H1 (cell line): ENCODE data around the gene SPAG16. TPM values are rescaled to one million over a fixed set of nuclear protein-coding genes. Genes with fewer than 3 reads are reported as not detected.

Source experiments
- CBX8 ChIP-seq: fragments of 300-800, 300-1000 bp; sonication (generic); IDR thresholded peaks from 2 replicates; pipeline ENCODE4 v1.7.1; 2016; ENCODE audit warnings: low read depth, low read length, borderline replicate concordance
- CTBP2 ChIP-seq: IDR thresholded peaks from 2 replicates; pipeline ENCODE4 v1.7.0; 2011; ENCODE audit warnings: borderline replicate concordance, mild to moderate bottlenecking, moderate library complexity, mixed read lengths, low read length; ENCODE audit not compliant: insufficient read depth, insufficient read length
- KDM4A ChIP-seq: IDR thresholded peaks from one replicate; pipeline ENCODE4 v1.7.1; 2012; ENCODE audit warnings: low read depth, mild to moderate bottlenecking, moderate library complexity, low read length, inconsistent platforms; ENCODE audit not compliant: severe bottlenecking
- POU5F1 ChIP-seq: IDR thresholded peaks from 2 replicates; pipeline ENCODE4 v1.6.1; 2011; ENCODE audit warnings: low read depth, mild to moderate bottlenecking, low read length, moderate library complexity
- SAP30 ChIP-seq: fragments of 300-600 bp; sonication (generic); IDR thresholded peaks from 2 replicates; pipeline ENCODE4 v1.7.1; 2012; ENCODE audit warnings: low read length, moderate library complexity, mild to moderate bottlenecking, inconsistent platforms; ENCODE audit not compliant: insufficient read depth, insufficient replicate concordance
- polyA plus RNA-seq, 7 experiments: library from polyadenylated mRNA; depleted of rRNA in 3 of 7; stranded (reverse) in 5 of 7; unstranded in 2 of 7; fragments of >200 nt in 5 of 7; fragments of 200-250 nt in 2 of 7; gene quantifications; 1 replicate in 5 of 7; 2 replicates in 1 of 7; 4 replicates in 1 of 7; pipeline versions ENCODE4 v1.2.1 to v1.2.3, GENCODE V29; 2011 to 2013; ENCODE audit warnings: missing spikeins in 2 of 7, mixed read lengths in 2 of 7
- total RNA-seq: library from RNA; stranded (reverse); fragmentation: NEBNext Ultra II Directional; extraction: Animal tissue kit (Norgen Biotek cat#: 25700); gene quantifications from 2 replicates; pipeline ENCODE4 v1.2.1, GENCODE V29; 2021
- TF ChIP-seq, protein P1 (sequence below): fragments of 300-600 bp; sonication (generic); IDR thresholded peaks from 2 replicates; pipeline ENCODE4 v1.7.1; 2012; ENCODE audit warnings: low read length, moderate library complexity, mild to moderate bottlenecking, inconsistent platforms; ENCODE audit not compliant: insufficient replicate concordance
- TF ChIP-seq, protein P2 (sequence below), 3 experiments: IDR thresholded peaks; 1 replicate in 2 of 3; 2 replicates in 1 of 3; pipeline versions ENCODE4 v1.5.1 to v1.6.1; 2011; ENCODE audit warnings: low read length in 3 of 3, mild to moderate bottlenecking in 3 of 3, inconsistent platforms in 2 of 3, low read depth in 1 of 3, moderate library complexity in 1 of 3; ENCODE audit not compliant: insufficient read depth in 1 of 3; ENCODE audit errors: control extremely low read depth in 1 of 3

The SPAG16 gene
- total and polyA plus RNA-seq, 2 of the 8 experiments (the other 6 are each of a cell fraction or from before 2014, with no cell fraction given): 6.0 to 14.9 TPM

DNA sequence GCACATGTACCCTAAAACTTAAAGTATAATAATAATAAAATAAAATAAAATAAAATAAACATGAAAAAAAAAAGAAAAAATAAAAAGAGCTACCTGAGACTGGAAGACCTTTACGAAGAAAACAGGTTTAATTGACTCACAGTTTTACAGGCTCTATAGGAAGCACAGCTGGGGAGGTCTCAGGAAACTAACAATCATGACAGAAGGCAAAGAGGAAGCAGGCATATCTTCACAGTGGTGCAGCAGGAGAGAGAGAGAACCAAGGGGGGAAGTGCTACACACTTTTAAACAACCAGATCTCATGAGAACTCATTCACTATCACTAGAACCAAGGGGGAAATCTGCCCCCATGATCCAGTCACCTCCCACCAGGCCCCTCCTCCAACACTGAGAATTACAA is 747.3 kb downstream of the SPAG16 start (continued):
- TF ChIP-seq, protein P1, sequence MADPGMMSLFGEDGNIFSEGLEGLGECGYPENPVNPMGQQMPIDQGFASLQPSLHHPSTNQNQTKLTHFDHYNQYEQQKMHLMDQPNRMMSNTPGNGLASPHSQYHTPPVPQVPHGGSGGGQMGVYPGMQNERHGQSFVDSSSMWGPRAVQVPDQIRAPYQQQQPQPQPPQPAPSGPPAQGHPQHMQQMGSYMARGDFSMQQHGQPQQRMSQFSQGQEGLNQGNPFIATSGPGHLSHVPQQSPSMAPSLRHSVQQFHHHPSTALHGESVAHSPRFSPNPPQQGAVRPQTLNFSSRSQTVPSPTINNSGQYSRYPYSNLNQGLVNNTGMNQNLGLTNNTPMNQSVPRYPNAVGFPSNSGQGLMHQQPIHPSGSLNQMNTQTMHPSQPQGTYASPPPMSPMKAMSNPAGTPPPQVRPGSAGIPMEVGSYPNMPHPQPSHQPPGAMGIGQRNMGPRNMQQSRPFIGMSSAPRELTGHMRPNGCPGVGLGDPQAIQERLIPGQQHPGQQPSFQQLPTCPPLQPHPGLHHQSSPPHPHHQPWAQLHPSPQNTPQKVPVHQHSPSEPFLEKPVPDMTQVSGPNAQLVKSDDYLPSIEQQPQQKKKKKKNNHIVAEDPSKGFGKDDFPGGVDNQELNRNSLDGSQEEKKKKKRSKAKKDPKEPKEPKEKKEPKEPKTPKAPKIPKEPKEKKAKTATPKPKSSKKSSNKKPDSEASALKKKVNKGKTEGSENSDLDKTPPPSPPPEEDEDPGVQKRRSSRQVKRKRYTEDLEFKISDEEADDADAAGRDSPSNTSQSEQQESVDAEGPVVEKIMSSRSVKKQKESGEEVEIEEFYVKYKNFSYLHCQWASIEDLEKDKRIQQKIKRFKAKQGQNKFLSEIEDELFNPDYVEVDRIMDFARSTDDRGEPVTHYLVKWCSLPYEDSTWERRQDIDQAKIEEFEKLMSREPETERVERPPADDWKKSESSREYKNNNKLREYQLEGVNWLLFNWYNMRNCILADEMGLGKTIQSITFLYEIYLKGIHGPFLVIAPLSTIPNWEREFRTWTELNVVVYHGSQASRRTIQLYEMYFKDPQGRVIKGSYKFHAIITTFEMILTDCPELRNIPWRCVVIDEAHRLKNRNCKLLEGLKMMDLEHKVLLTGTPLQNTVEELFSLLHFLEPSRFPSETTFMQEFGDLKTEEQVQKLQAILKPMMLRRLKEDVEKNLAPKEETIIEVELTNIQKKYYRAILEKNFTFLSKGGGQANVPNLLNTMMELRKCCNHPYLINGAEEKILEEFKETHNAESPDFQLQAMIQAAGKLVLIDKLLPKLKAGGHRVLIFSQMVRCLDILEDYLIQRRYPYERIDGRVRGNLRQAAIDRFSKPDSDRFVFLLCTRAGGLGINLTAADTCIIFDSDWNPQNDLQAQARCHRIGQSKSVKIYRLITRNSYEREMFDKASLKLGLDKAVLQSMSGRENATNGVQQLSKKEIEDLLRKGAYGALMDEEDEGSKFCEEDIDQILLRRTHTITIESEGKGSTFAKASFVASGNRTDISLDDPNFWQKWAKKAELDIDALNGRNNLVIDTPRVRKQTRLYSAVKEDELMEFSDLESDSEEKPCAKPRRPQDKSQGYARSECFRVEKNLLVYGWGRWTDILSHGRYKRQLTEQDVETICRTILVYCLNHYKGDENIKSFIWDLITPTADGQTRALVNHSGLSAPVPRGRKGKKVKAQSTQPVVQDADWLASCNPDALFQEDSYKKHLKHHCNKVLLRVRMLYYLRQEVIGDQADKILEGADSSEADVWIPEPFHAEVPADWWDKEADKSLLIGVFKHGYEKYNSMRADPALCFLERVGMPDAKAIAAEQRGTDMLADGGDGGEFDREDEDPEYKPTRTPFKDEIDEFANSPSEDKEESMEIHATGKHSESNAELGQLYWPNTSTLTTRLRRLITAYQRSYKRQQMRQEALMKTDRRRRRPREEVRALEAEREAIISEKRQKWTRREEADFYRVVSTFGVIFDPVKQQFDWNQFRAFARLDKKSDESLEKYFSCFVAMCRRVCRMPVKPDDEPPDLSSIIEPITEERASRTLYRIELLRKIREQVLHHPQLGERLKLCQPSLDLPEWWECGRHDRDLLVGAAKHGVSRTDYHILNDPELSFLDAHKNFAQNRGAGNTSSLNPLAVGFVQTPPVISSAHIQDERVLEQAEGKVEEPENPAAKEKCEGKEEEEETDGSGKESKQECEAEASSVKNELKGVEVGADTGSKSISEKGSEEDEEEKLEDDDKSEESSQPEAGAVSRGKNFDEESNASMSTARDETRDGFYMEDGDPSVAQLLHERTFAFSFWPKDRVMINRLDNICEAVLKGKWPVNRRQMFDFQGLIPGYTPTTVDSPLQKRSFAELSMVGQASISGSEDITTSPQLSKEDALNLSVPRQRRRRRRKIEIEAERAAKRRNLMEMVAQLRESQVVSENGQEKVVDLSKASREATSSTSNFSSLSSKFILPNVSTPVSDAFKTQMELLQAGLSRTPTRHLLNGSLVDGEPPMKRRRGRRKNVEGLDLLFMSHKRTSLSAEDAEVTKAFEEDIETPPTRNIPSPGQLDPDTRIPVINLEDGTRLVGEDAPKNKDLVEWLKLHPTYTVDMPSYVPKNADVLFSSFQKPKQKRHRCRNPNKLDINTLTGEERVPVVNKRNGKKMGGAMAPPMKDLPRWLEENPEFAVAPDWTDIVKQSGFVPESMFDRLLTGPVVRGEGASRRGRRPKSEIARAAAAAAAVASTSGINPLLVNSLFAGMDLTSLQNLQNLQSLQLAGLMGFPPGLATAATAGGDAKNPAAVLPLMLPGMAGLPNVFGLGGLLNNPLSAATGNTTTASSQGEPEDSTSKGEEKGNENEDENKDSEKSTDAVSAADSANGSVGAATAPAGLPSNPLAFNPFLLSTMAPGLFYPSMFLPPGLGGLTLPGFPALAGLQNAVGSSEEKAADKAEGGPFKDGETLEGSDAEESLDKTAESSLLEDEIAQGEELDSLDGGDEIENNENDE: no peak
- TF ChIP-seq CTBP2: no peak
- TF ChIP-seq SAP30: no peak
- TF ChIP-seq POU5F1: no peak
- TF ChIP-seq KDM4A: no peak
- TF ChIP-seq, protein P2, sequence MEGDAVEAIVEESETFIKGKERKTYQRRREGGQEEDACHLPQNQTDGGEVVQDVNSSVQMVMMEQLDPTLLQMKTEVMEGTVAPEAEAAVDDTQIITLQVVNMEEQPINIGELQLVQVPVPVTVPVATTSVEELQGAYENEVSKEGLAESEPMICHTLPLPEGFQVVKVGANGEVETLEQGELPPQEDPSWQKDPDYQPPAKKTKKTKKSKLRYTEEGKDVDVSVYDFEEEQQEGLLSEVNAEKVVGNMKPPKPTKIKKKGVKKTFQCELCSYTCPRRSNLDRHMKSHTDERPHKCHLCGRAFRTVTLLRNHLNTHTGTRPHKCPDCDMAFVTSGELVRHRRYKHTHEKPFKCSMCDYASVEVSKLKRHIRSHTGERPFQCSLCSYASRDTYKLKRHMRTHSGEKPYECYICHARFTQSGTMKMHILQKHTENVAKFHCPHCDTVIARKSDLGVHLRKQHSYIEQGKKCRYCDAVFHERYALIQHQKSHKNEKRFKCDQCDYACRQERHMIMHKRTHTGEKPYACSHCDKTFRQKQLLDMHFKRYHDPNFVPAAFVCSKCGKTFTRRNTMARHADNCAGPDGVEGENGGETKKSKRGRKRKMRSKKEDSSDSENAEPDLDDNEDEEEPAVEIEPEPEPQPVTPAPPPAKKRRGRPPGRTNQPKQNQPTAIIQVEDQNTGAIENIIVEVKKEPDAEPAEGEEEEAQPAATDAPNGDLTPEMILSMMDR (IDR thresholded peaks at IDR 0.05; ENCODE audit: control extremely low read depth in 1 of 3, insufficient read depth in 1 of 3, low read depth in 1 of 3, low read length in 3 of 3): no peak
- TF ChIP-seq CBX8: no peak
